NCI-H345 (cell line): ENCODE results near the gene SMPD3.
A peak's percentile ranks its signal among the peaks of the same experiment; 100 is the strongest.

Source experiments
- DNase-seq: peaks from one replicate; lab custom pipeline; 2025; lab: John Stamatoyannopoulos, UW

SMPD3 gene

DNA sequence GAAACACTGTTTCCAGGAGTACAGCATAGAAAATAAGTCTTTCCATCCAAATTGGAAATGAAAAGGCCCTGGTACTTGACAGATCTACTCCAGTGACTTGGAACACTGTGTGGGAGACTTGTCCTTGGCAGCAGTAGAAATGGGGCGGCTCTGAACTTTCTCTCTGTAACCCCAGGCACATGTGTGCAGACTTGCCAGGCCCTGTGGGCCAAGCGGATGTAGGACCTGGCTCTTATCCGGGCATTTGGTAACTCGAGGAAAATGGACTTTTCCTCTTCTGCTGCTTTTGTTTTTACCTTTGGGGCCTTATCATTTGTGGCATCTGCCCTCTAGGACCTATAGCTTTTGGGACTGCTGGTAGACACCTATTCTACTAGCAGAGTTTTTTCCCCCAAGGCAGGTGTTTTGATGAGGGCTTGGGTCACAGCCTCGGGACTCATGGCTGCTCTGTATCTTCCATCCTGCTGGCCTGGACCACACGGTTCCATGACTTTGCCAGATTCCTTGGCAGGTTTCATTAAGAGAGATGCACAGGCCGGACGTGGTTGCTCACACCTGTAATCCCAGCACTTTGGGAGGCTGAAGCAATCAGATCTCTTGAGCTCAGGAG, 43.5 kb downstream of the SMPD3 start:
- DNase-seq = no peak

DNA sequence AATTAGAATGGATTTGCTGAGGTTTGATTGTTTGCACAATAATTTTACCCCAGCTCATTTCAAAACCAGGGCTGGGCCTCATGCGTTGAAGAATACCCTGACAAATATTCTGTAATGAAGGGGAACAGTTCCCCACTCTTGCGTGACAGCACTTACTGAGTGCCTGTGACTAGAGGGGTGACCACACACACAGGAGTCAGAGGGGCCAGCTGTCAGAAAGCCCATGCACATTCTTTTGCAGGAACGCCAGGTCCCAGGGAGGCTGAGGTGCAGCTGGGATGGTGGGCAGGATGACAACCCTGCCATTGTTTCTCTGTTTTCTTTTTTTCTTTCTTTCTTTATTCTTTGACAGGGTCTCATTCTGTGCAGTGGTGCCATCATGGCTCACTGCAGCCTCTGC, 44.6 kb downstream of the SMPD3 start:
- no peak for DNase-seq

GRCh38 chr16:68403177-68403576, 45.1 kb downstream of the SMPD3 start:
- DNase-seq = no peak

DNA sequence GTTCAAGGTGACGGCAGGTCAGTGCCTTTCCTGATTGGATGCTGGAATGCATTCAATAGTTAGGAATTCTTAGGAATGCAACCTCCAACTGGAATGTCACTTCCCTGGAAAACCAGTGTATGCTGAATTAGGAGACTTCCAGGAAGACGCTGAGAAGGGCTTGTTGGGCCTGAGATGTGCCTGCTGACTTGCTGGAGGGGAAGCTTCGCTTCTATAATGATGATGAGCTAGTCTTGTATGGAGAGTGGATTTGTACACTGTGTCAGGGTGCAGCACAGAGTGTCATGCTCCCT, 45.6 kb downstream of the SMPD3 start:
- DNase-seq = no peak

GRCh38 chr16:68401871-68402747, 46.2 kb downstream of the SMPD3 start:
- DNase-seq = no peak

GRCh38 chr16:68400924-68401460, 47.3 kb downstream of the SMPD3 start:
- no peak for DNase-seq

DNA sequence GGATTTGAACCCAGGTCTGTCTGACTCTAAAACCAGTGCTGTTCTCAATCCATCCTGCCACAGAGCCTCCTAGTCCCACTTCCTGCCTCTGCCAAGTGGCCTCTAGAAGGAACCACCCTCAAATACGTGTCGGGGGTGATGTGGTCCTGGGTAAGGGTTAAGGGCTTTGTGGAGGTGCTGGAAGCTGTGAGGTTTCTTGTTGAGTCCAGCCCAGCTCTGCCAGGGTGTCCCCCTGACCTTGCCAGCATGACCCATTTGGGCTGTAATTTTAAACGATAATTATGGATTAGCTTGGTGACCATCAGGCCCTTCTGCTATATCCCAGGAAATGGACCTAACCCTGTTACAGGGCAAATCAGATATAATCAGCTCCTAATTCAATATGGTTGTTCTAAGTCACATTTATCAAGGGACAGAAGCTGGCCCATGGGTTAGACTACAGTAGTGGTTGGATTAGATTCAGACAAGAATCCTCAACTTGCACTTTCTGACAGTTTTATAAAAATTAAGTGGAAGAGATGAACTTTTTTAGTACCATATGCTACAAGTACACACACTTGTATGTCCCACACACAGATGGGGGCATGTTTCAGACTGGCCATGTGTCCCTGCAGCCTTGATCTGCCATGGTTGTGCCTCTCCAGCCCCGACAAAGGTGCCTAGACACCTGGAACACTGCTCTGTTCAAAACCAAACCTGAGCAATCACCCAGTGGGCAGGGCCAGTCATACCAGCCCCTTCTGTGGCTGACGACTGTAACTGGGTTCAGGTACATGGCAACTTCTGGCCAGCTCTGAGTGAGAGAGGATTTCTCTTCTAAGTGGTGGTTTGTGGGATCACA, 48.0 kb downstream of the SMPD3 start:
- no peak for DNase-seq

DNA sequence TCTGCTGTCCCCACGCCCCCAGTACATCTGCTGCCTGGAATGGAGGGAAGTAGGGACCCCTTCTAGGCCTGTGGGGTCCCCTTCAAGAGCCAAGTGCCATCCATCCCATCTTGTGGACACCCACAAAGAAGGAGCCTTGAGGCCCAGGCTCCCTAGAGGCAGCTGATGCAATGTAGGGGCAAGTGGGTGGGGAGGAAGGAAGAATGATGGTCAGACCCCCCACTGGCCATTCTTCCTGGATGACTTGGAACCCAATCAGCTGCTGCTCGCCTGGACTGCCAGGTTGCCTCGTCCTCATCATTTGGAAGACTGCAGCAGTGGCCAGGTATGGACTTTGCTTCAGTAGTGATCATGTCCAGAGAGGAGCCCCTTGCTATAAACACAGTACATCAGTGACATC, 48.9 kb downstream of the SMPD3 start:
- DNase-seq = no peak

- DNase-seq = no peak
Observed at GRCh38 chr16:68397710-68398201, 50.6 kb downstream of the SMPD3 start.

DNA sequence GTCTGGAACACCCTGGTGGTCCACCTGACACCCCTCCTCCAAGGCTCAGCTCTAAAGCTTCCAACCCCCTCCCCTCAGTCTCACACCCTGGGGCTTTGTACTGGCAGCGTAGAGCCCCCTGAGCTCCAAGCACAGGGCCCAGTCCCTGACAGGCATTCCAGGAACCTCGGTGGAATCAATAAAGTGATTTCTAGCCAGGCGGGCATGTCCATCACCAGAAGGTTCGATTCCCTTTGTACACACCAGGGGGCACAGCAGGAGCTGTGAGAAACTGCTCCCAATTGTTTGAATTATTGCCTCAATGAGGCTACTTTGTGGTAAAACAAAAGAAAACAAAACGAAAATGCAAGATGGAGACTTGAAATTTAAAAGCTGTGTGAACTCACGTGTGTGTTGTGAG, 51.8 kb downstream of the SMPD3 start:
- peak; percentile 8 for DNase-seq

GRCh38 chr16:68395815-68396214, 52.5 kb downstream of the SMPD3 start:
- no peak for DNase-seq

GRCh38 chr16:68395167-68395786, 53.0 kb downstream of the SMPD3 start:
- no peak for DNase-seq

GRCh38 chr16:68393333-68393732, 55.0 kb downstream of the SMPD3 start:
- no peak for DNase-seq

GRCh38 chr16:68389750-68390371, 58.4 kb downstream of the SMPD3 start:
- DNase-seq = no peak

DNA sequence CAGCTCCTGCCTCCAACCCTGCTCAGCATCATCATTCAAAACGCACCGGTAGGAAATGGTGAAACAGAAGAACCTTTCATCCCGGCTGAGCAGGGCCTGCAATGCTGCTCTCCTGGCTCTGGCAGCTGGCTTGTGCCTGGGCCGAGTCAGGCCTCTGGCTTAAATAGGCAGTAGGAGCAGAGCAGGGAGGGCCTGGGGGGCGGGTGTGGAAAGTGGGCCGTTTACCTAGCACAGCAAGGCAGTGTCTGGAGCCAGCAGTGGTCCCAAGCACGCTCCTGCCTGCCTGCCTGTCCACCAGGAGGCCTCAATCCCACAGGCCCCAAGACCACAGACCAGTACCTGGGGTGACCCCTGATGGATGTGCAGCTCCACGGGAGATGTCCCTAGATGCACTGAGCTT, 59.3 kb downstream of the SMPD3 start:
- no peak for DNase-seq

DNA sequence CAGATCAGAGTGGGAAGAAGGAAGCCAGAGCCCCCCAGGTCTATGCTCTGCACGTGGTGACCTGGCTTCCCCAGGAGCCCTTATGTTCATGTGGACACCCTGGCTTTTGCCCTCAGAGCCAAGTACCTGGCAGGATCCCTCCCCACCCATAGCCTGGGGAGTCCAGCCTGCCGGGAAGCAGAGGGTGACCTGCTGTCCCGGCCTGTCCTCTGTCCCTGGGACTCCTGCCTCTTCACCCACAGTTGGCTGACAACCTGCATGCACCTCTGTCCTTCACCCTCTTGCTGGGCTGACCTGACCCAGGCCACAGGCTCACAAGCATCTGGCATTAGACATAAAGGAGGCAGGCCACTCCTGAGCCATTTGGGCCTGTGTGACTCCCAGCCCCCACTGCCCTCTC, 60.2 kb downstream of the SMPD3 start:
- DNase-seq = no peak

- DNase-seq = no peak
Observed at GRCh38 chr16:68387301-68387700, 61.0 kb downstream of the SMPD3 start.

- no peak for DNase-seq
Observed at GRCh38 chr16:68386628-68387027, 61.7 kb downstream of the SMPD3 start.

DNA sequence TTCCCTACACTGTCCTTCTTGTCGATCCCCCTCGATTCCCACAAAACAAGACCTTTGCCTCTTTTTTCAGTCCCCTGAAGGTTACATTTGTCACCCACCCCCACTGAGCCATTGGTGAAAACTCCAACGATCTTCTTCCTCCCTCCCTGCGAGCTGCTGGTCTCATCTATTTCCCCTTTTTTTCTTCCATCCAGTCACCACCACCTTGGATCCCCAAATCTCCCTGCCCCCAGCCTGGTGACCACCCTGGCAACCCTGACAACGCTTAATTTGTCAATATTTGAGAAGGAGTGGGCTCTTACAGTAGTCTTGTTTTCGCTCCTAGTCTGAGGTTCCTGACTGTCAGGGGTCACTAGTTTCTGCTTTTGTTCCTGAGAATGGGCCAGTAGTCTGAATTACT, 62.9 kb downstream of the SMPD3 start:
- no peak for DNase-seq

DNA sequence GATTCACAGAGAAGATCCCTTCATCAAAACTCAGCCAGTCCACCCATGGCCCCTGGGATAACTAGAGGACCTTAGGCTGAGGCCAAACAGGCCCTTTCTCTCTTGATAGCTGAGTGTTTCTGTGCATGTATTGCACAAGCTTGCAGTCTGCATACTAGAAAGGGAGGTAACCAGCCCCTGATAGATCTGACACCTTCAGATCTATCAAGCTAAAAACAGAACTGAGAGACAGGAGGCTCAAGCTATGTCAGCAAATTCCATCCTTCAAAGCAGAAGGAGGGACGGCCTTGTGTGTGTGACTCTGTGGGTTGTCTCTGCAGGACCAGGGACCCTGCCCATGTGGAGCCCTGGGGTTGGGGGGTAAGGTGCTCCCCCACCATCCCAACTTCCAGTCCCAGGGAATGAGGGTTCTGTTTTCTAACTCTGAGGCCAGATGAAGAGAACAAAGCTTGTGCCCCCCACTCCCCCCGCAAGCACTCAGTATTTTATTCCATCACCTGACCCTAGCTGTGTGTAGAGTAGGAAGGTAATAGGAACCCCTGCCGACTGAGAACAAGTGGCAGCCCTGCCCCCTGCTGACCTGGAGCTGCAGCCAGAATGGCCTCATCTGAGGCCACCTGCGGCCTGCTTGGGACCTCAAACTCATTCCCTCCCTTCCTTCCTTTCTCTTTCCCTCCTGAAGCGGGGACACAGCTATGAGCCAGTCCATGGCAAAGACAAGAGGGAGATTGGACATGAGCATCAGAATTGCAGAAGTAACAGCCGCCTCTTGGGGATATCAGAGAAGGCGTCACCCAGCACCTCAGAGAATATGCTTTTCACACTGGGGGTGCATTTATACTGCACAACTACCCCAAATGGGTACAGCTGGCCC, 63.8 kb downstream of the SMPD3 start:
- peak; percentile 44 for DNase-seq

DNA sequence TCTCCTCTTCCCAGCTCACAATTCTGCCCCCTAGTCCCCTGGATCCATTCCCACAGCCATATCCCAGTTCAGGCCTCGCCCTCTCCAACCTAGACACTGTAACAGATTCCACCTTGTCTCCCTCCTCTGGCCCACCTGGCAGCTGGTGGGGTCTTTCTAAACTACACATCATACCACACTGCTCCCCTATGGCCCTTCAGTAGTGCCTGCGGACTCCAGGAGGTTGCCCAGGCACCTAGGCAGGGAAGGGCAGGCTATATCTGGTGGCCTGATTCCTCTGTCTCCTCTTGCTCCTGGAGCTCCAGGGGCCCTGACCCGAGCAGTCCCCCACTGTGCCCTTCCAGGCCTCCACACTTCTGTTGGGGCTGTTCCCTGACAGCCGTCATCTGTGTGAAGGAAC, 64.5 kb downstream of the SMPD3 start:
- DNase-seq = no peak
